Measurements from ENCODE around the gene GCH1. TPM values are rescaled to one million over a fixed set of nuclear protein-coding genes. Genes with fewer than 3 reads are reported as not detected.
A peak's percentile ranks its signal among the peaks of the same experiment; 100 is the strongest.

Gene GCH1, protein sequence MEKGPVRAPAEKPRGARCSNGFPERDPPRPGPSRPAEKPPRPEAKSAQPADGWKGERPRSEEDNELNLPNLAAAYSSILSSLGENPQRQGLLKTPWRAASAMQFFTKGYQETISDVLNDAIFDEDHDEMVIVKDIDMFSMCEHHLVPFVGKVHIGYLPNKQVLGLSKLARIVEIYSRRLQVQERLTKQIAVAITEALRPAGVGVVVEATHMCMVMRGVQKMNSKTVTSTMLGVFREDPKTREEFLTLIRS
- total RNA-seq (2014; rRNA removed; shearing (Covaris generic)): 18.2 and 19.4 TPM in 2 replicates

- peak; percentile 88 for DNase-seq (ENCODE audit: low read depth)
These were observed at the start of gene GCH1 for GRCh38 chr14:54902521-54903420. TSS of gene GCH1 (minus strand) at chr14:54902826. CDS start at chr14:54902663, 163 bp downstream.

DNA sequence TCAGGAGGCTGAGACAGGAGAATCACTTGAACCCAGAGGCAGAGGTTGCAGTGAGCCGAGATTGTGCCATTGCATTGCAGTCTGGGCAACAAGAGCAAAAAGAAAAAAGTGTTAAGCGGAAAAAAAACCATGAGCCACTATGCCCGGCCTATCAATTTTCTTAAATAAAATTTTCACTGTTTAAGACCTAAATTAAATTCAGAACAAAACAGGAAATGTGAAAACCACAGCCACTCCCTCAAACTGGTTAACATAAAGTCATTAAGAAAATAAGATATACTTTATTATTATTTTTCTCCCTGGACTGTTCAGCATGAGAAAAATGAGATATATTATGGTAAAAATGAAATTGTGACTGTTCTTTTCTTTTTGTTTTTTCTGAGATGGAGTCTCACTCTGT is 44.6 kb upstream of the GCH1 start:
- DNase-seq (ENCODE audit: low read depth): no peak

- no peak for DNase-seq (ENCODE audit: low read depth)
These were observed 43.9 kb upstream of the GCH1 start for GRCh38 chr14:54946500-54946899.

GRCh38 chr14:54944737-54945391 is 42.2 kb upstream of the GCH1 start:
- no peak for DNase-seq (ENCODE audit: low read depth)

DNA sequence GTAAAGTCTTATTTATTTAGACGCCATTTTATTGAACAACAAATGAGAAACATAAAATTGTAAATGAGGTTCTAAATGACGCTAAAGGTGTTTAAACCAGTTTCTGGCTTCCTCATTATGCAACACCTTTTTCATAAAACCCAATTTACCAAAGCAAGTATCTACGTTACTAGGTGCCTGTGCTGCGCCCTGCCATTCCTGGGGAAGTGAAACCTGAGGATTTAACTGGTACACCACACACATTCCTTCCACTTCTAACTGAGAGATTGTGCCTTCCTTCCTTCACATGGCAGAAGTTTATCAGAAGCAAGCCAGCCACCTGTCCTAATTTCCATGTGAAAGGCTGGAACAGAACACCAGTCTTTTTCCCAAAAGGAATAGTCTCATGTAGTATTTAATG is 40.3 kb upstream of the GCH1 start:
- DNase-seq (ENCODE audit: low read depth): no peak

GRCh38 chr14:54936816-54937215 is 34.2 kb upstream of the GCH1 start:
- DNase-seq (ENCODE audit: low read depth): no peak

DNA sequence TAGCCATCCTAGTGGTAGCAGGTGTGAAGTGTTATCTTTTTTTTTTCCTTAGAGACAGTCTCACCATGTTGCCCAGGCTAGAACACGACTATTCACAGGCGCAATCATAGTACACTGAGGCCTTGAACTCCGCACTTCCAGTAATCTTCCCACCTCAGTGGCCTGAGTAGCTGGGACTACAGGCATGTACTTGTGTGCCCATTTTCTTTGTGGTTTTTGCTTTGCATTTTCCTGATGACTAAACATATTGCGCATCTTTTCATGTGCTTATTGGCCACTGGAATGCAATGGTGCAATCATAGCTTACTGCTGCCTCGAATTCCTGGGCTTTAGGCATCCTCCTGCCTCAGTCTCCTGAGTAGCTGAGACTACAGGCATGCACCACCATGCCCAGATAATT is 33.3 kb upstream of the GCH1 start:
- peak; percentile 7 for DNase-seq (ENCODE audit: low read depth)

- DNase-seq (ENCODE audit: low read depth): no peak
These were observed 32.5 kb upstream of the GCH1 start for GRCh38 chr14:54935100-54935499.

GRCh38 chr14:54933006-54933405 is 30.4 kb upstream of the GCH1 start:
- DNase-seq (ENCODE audit: low read depth): no peak

GRCh38 chr14:54931598-54932340 is 29.1 kb upstream of the GCH1 start:
- no peak for DNase-seq (ENCODE audit: low read depth)

- no peak for DNase-seq (ENCODE audit: low read depth)
These were observed 28.5 kb upstream of the GCH1 start for GRCh38 chr14:54931101-54931500.

- DNase-seq (ENCODE audit: low read depth): no peak
These were observed 26.9 kb upstream of the GCH1 start for GRCh38 chr14:54929556-54929955.

DNA sequence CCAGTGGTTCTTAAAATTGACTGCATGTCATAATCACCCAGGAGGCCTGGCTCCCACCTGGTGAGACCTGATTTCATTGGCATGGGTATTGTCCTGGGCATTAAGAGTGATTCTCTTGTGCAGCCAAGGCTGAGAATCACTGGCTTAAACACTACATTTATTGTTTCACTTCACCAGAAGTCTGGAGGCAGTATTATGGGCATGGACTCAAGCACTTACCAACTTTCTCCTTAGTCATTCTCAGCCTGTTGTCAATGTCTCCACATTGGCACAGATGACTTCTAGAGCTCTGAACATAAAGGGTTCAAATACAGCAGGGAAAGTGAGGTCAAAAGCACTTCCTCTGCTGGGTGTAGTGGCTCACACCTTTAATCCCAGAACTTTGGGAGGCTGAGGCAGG is 25.6 kb upstream of the GCH1 start:
- no peak for DNase-seq (ENCODE audit: low read depth)

GRCh38 chr14:54927551-54927950 is 24.9 kb upstream of the GCH1 start:
- no peak for DNase-seq (ENCODE audit: low read depth)

- DNase-seq (ENCODE audit: low read depth): peak; percentile 21
These were observed 23.9 kb upstream of the GCH1 start for GRCh38 chr14:54926570-54926969.

DNA sequence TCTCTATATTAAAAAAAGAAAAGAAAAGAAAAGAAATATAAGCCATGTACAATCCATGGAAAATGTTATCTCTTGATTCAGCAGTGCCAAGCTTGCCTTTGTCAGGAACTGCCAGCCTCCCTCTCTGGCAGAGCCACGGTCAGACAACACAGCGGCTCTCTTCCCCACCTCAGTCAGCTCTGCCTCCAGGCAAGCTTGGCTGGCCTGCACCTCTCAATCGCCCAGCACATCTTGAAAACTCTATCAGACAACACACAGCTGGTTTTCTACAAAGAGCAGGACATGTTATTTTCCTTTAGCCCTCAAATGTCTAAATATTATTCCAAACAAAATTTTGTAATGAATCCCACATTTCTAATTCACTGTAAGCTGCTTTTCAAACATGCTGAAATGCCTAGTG is 20.0 kb upstream of the GCH1 start:
- DNase-seq (ENCODE audit: low read depth): no peak

- no peak for DNase-seq (ENCODE audit: low read depth)
These were observed 17.4 kb upstream of the GCH1 start for GRCh38 chr14:54920052-54920451.

GRCh38 chr14:54919330-54919729 is 16.7 kb upstream of the GCH1 start:
- DNase-seq (ENCODE audit: low read depth): no peak

GRCh38 chr14:54918427-54918826 is 15.8 kb upstream of the GCH1 start:
- DNase-seq (ENCODE audit: low read depth): no peak

- DNase-seq (ENCODE audit: low read depth): no peak
These were observed 13.5 kb upstream of the GCH1 start for GRCh38 chr14:54916101-54916500.

GRCh38 chr14:54909817-54910558 is 7.4 kb upstream of the GCH1 start:
- DNase-seq (ENCODE audit: low read depth): no peak
